ENCODE measurements around the gene SFSWAP.

- TF ChIP-seq CTCF (IDR thresholded peaks at IDR 0.05) (no peak), POLR2A (IDR thresholded peaks at IDR 0.05) (no peak), POLR2AphosphoS5 (IDR thresholded peaks at IDR 0.05) (no peak)
Observed at GRCh38 chr12:131732996-131733615, 22.2 kb downstream of the SFSWAP start.

Data from stomach (tissue), 4 donors.